Measurements from ENCODE around the gene MSANTD1.
A peak's percentile ranks its signal among the peaks of the same experiment; 100 is the strongest.
"Not testable (repeated sequence)": the region's sequence is repeated elsewhere in the genome, so short reads cannot be mapped to it uniquely, and the experiment has no call there.

MSANTD1 gene

DNA sequence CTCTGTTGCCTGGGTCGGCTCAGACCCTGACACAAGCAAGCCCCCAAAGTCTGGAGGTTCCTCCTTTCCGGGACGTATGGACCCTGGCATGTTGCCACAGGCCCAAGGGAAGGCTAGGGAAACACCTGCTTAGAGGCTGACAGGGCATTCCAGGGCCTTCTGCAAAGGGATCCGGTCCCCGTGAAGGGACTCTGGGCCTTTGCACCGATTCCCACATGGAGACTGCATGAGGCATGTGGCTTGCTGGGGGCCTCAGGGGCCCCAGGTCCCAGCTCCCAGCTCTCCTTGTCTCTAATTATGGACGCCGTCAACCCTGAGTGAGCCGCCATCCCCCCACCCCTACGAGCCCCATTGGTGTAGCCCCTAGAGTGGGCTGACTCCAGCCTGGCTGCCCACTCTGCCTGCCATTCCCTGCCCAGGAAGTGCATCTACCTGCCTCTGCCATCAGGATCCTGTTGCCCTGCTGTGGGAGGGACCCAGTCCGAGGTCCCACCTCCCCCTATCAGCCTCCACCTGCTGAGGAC, 39.7 kb downstream of the MSANTD1 start:
- DNase-seq (ENCODE audit: low read depth in 2 of 2) = no peak

DNA sequence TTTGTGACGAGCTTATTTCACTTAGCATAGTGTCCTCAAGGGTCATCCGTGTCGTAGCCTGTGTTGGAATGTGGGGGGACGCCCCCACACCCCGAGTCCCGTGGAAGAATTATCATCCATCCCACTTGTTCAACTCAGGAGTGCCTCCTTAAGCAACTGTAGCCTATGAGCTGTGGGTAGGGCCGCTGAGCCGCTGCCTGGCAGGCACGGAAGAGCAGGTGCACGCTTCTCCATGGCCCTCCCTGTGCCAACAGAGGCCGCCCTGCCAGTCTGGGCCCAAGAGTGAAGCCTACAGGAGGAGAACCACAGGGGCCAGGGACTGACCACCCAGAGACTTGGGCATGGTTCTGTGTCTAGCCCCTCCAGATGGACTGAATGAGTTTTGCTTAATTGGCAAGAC, 41.5 kb downstream of the MSANTD1 start:
- DNase-seq (ENCODE audit: low read depth in 2 of 2) = no peak

DNA sequence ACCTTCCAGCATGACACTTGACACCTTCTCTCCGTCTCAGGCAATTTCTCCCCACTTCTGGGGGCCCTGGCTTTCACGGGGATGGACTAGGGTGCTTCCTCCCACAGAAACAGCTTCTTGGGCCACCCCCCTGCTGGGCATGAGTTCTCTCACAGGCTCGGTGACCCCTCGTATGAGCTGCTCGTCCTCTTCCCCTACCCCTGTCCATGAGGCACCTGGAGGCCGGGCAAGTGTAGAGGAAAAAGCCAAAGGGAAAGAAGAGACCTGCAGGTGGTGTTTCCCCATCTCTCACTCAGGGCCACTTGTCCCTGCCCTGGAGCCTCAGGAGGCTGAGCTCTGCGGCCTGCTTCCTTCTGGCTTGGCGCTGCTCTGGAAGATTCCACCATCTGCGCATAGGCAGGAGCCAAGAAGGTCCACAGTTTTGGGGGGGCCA, 41.9 kb downstream of the MSANTD1 start:
- no peak for DNase-seq (ENCODE audit: low read depth in 2 of 2)

DNA sequence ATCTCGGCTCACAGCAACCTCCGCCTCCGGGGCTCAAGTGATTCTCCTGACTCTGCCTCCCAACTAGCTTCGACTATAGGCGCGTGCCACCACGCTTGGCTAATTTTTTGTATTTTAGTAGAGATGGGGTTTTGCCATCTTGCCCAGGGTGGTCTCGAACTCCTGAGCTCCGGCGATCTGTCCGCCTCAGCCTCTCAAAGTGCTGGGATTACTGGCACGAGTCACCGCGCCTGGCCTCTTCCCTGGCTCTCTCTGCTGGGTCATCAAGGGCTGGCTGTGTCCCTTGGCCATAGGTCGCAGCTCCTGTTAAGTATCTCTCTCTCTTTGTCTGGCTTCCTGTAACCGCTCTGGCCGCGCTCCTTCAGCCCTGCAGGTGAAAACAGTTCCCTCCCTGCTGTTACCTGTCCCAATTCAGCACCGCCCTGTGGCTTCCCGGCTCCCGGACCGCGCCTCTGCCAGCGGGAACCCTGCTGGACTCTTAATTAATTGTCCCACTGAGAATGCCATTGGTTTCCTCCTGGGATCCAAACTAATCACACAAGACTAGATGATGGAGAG, 42.5 kb downstream of the MSANTD1 start:
- DNase-seq (ENCODE audit: low read depth in 2 of 2) = no peak

DNA sequence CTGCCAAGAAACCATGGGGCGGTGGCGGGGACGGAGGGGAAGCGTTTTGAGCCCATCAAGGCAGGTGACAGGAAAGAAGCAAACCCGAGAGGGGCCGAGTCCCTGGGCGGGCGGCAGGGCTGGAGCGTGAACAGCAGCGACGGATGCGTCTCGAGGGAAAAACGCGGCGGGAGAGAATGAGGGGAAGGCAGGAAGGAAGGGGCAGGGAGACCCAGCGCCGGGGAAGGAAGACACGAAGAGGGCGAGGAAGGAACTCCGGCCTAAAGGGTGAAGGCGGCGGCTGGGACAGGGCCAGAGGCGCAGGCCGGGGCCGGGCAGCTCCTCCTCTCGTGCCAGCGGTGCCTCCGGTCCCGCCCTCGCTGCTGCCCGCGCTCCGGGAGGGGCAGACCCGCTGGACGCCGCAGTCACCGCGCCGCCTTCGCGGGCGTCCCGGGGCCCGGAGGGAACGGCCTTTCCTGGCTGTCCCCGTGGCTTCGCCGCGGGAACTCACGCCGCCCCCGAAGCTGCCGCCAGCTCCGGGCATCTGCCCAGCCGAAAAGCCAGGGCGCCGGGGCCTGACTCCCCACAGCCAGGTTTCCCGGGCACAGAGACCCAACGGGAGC, 43.1 kb downstream of the MSANTD1 start:
- DNase-seq (ENCODE audit: low read depth in 2 of 2) = peak in 1 of 2 donors; percentile 22

DNA sequence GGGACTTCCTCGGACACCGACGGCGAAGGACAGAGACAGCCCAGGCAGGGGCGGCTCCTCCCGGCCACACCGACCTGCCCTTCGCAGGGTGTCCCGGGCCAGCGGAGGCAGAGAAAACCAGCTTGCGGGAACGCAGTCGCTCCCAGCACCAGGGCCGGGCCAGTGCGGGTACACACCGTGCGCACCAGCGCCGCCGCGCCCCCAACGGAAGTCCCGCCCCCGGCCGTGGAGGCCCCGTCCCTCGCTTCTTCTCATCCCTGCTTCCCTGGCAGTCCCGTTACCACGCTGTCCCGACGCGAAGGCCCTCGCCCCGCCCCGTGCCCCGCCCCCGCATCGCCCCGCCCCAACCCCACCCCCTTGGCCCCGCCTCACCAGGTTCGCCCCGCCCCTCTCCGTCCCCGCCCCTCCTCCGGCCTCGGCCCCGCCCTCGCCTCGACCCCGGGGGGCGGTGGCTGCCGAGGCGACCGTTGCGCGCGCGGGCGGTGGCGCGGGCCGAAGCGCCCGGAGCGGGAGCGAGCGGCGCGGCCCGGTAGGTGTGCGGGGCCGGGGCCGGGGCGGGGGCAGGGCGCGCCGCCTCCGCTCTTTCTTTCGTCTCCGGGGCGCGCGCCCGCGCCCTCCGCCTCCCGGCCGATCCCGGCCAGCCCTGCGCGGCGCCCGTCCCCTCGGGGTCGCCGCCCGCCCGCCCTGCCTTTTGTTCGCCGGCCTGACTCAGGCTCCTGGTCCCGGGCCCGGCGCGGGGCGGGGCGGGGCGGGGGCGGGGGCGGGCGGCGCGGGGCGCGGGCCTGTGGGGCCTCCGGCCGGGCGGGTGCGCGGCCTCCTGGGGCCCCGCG, 43.8 kb downstream of the MSANTD1 start, which contains the start of gene RGS12:
TSS of gene RGS12 (plus strand) at position 451 of the 830 bp plus-strand sequence. CDS start 23,150 bp downstream, outside the sequence.
- DNase-seq (ENCODE audit: low read depth in 2 of 2) = peak; percentile 81 to 90

DNA sequence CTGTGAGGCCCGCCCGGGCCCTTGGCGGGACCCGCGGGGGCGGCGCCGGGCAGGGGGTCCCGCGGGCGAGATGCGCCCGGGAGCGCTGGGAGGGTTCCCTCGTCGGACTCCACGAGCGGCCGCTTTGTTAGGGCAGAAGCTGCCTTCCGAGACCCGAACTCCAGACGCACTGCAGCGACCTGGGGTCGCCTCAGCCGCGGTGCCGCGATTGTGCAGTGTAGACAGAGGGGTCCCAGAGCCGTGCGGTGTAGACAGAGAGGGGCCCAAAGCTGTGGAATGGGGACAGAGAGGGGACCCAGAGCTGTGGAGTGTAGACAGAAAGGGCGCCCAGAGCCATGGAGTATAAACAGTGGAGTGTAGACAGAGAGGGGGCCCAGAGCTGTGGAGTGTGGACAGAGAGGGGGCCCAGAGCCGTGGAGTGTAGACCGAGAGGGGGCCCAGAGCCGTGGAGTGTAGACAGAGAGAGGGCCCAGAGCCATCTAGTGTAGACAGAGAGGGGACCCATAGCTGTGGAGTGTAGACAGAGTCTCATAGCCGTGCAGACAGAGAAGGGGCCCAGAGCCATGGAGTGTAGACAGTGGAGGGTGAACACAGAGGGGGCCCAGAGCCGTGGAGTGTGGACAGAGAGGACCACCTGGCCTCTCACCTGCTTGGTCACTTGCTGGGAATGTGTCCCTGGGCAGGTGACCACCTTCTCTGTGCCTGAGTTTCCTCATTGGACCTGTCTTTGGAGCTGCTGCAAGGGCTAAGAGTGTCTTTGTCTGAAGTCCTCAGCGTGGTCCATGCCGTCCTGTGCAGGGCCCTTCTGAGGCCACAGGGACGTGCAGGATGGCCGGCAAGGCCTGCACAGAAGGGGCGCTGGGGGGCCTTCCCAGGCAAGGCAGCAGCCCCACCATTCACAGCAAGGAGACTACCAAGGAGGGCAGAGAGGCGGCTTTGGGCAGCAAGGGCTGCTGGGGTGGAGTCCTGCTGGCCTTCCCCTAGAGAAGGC, 44.7 kb downstream of the MSANTD1 start:
- DNase-seq (ENCODE audit: low read depth in 2 of 2) = no peak

DNA sequence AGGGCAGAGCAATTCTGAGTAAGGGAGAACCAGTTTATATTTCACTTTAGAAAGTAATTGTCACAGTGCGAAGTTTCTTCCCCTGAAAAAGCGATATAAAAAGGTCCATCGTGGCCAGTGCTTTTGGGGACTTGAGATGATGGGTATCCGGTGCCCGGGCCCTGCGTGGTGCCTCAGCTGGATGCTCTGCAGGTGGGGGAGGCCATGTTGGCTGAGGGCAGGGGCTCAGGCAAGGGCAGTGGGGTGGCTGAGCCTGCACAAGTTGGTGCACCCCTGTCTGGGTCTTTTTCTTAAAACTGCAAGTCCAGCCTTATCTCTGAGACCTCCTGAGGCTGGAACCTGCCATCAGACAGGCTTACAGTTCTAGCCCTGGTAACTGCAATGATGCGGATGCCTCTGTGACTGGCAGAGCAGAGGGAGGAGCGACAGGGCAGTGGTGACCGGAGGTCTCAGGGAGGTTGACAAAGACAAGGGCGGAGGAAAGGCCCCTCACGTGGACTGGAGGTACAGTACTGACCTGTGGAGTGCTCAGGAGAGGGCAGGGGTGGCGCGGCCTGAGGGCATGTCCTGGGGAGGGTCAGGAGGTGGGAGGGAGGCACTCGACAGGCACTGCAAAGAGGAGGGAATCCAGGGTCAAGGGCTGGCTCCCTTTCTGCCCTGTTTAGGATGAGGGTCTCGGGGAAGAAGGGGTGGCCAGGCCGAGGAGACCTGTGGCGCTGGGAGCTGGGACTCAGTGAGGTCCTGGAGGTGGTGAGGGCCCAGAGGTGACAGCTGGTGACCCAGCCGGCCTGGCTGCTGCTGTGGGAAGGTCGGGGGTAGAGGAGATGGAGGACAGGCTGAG, 45.7 kb downstream of the MSANTD1 start:
- DNase-seq (ENCODE audit: low read depth in 2 of 2) = no peak

DNA sequence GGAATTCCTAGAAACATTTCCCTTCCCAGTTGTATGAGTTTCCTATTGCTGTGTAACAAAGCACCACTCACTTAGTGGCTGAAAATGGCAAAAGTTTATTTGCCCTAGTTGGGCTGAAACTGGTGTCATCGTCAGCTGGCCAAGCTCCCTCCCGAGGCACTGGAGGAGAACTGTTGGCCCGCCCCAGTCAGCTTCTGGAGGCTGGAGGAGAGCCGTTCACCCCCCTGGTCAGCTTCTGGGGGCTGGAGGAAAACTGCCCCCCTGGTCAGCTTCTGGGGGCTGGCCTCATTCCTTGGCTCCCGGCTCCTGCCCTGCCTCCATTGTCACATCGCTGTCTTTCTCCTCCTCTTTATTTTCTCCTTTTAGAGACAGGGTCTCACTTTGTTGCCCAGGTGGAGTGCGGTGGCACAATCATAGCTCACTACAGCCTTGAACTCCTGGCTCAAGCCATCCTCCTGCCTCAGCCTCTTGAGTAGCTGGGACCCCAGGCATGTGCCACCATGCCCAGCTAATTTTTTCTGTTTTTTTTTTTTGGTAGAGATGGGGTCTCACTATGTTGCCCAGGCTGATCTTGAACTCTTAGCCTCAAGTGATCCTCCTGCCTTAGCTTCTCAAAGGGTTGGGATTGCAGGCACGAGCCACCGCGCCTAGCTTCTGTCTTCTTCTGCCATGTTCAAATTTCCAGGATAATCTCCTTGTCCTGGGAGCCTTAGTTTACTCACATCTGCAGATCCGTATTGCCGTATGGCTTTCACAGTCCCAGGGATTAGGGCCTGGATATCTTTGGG, 47.1 kb downstream of the MSANTD1 start:
- DNase-seq (ENCODE audit: low read depth in 2 of 2) = no peak

DNA sequence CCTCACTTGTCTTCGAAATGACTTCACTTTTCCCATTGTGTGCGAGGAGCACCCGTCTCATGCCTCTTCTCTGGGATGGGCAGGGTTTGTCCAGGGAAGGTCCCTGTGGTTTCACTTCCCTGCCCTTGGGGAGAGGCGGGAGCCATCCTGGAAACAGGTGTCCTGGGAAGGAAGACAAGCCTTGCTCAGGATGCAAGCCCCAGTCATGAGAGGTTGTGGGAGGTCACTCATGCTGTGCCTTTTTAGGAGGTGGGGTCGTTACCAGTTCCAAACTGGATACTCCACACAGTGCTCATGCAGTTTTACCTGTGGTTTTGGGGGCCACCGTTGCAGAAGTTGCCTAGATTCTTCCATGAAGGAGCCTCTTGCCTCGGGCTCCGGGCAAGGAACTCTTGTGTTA, 47.7 kb downstream of the MSANTD1 start:
- no peak for DNase-seq (ENCODE audit: low read depth in 2 of 2)

DNA sequence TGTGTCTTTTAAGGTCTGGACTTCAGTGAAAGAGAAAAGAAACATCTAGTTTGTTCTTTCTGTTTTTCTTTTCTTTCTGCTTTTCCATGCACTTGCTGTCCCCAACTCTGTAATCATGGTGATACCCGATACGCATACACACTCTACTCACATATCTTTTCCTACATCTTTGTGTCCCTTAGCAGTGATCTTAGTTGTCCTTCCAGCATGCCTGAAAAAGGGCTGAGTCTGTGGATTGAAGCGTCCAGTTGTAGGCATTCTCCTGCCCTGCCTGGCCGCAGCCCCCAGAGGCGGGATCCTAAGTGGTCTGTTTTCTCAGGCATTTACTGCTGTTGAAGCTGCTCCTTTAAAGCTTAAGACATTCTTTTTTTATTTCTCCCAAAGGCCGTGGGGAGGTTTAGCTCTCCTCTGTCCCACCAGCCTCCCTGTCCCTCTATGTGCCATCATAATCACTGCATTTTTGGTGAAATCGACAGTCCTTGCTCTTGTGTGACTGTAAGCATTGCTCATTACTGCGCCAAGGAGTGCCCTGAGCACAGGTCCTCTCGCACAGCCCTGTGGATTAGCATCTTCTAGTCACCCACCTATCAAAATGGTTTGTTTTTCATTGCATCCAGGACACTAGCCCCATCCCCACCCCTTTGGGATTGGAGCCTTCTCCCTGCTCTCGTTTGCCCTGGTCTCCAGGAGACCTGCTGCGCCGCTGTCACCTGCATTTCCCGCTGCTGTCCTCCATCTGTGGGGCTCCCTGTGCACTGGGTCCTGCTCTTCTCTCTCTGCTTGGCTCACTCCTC, 48.3 kb downstream of the MSANTD1 start:
- DNase-seq (ENCODE audit: low read depth in 2 of 2) = no peak

DNA sequence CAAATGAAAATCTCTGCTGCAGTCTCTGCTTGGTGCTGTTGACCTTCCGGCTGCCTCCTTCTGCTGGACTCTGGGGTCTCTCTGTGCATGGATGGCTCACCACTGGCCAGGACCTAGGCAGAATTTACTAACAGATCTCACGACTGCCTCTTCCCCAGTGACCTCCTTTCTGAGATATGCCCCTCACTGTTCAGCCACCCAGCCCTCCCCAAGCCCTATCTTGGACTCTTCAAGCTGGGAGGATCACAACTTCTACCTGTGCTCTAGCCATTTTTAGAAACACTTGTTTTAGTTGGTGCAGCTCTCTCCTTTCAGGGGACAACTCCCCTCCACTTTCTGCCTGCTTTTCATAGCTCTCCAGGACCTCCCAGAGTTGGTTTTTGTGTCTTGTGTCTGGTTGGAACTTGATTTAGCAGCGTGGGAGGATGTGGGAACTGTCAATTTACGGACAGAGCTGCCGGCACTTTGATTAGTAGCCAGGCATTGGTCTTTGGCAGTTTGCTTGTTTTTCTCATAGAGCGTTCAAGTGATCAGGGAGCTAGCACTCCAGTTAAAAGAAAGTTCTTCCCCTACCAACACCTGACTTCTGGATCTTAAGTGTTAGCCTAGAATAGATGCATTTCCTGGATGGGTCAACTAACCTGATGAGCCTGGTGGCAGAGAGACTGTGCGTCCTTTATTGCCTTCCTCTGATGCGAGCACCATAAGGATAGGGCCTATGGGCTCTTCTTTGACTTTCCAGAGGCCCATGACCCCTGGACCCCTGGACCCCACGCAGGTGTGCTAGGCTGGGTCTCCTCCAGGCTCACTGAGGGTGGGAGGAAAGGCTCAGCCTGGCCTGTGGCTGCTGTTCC, 50.4 kb downstream of the MSANTD1 start:
- no peak for DNase-seq (ENCODE audit: low read depth in 2 of 2)

DNA sequence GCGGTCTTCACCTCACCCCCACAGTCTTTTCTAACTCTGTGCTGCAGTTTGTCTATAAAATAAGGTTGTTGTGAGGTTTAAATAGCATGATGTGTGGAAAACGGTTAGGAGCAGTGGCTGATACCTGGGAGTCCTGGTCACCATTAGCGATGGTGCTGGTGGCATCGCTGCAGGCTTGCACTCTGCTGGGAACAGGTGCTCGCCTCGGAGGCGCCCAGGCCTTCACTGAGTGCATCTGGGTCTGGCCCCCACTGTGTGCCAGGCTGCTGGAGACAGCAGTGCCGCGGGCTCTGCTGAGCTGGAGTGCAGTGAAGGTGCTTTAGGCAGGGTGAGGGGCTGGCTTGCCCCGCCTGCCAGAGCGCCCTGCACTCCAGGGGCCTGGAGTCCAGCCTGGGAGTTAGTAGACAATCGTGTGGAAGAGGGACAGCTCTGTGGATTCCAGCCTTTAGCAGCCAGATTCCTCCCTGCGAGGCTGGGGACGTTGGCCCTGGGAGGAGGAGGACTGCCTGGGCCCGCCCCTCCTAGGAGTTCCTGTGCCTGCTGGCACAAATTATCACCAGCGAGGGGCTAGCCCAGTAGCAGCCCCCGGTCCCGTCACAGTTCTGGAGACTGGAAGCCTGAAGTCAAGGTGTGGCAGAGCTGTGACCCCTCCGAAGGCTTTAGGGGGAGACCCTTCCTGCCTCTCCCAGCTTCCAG, 51.2 kb downstream of the MSANTD1 start:
- DNase-seq (ENCODE audit: low read depth in 2 of 2) = no peak

DNA sequence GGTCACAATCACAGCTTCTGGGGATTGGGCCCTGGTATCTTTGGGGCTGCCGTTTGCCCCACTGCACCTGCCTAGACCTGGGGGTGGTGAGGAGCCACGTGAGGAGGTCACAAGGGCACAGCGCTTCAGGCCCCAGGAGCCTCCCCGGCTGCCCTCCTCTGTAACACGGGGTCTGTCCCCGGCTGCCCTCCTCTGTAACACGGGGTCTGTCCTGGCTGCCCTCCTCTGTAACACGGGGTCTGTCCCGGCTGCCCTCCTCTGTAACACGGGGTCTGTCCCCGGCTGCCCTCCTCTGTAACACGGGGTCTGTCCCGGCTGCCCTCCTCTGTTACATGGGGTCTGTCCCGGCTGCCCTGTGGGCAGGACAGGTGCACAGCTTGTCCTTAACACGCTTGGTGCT, 51.9 kb downstream of the MSANTD1 start:
- DNase-seq (ENCODE audit: low read depth in 2 of 2) = not testable (repeated sequence)

DNA sequence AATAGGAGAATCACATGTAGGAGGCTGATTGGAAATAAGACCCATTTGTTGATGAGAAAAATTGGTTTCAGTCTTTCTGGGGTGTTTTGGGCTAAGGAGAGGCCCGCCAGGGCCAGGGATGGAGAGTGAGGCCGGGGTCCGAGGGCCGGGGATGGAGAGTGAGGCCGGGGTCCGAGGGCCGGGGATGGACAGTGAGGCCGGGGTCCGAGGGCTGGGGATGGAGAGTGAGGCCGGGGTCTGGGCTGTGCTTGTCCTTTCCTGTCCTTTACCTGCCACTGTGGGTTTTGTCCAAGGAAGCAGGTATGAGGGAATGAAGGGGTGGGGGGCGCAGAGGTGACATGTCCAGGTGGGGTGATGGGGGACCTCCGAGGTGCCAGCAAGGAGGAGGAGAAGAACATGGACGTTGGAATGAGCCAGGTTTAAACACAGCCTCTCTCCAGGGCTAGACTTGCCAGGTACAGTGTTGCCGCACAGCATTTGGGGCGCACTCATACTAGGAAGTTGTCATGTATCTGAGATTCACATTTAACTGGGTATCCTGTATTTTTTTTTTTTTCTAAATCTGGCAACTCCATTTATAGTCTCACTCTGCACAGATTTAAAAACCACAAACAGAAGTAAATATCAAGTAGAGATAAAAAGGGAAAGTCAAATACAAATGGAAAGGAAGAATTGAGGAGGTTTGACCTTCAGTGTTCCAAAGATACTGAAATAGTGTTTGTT, 52.7 kb downstream of the MSANTD1 start:
- no peak for DNase-seq (ENCODE audit: low read depth in 2 of 2)

DNA sequence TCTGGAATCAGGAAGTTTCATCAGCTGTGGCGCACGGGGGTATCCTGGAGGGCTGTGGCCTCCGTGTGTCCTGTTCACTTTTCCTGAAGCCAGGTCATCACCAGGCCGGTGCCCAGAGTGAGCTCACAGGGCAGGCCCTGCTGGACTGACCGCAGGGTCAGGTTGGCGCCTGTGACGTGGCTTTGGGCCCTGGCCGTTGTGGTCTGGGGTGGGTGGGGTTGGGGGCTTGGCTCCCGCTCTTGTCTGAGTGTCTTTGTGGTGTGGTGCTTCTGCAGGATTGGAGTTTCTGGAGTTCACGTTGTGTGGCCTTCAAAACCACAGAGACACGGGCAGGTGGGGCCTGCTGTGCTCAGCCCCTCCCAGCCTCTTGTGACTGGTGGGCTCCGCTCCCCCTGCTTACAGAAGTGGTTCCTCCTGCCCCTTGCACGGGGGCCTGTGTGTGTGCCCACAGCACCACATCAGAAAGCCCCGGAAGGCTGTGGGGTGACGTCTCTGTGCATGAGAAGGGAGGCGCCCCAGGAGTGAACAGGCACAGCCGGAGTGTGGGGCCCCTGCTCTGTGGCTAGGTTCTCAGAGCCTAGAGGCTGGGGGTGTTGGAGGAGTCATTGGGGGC, 53.3 kb downstream of the MSANTD1 start:
- DNase-seq (ENCODE audit: low read depth in 2 of 2) = peak; percentile 34 to 42

Data from stimulated activated CD4-positive, alpha-beta T cell treated with anti-CD3 and anti-CD28 coated beads, Interleukin-4, amount 100 ng/mL, for 48 hours (primary cell).